RWPE1 (cell line): ENCODE data around the gene TP53AIP1.

Source experiments
- CTCF ChIA-PET: fragments of 350-600 bp; sonication (Branson Sonifier 250); formaldehyde crosslinking; extraction: SDS; loops from one replicate; lab custom pipeline; 2021; lab: Yijun Ruan, JAX
- POLR2A ChIA-PET: fragments of 400-600 bp; formaldehyde crosslinking; extraction: SDS; loops from one replicate; lab custom pipeline; 2020; ENCODE audit warnings: antibody characterized with exemption; ENCODE audit not compliant: low non-redundant PET; lab: Yijun Ruan, JAX
- DNase-seq: peaks from one replicate; pipeline ENCODE4 v3.0.0; 2012; ENCODE audit warnings: low spot score
- H3K27ac ChIP-seq: fragments of 450-650 bp; 2 replicates; pipeline ENCODE4 v1.5.1; 2017
- TF ChIP-seq, protein P1 (sequence below): fragments of 450-650 bp; conservative IDR thresholded peaks from 2 replicates; pipeline ENCODE4 v1.5.1; 2017; ENCODE audit warnings: low read depth, mild to moderate bottlenecking

Gene TP53AIP1

DNA sequence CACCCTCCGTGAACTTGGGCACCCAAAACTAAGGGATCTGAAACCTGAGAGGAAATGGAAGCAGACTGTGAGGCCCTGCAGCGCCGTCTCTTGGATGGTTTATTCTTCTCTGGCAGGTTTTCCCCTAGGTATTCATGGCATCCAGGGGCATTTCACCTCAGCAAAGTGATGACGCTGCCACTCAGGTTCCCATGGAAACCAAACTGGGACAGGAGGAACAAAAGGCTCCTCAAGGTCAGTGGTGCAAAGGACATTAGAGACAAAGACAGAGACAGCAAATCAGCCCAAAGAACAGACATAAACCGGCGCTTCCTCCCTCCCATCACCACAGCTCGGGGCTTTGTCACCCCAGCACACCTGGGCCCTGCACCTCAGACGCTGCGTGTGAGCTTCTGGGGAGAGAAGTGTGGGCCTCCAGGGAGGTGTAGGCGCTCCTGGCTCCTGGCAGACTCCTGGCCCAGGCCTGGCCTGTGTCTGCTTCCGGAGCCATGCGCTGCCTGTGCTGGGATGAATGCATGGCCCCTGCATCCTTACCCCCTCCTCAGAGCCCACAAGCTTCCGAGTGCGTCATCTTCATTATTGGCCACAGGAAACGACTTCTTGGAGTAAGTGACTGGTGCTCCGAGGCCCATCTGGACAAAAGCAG, 5.9 kb downstream of the TP53AIP1 start:
- CTCF ChIA-PET = interaction anchor here (0.7 kb wide), 1 partner anchor 235 kb away, joined by 3 read pairs; no protein-coding TSS in a partner anchor
- POLR2A ChIA-PET = no interaction called here

DNA sequence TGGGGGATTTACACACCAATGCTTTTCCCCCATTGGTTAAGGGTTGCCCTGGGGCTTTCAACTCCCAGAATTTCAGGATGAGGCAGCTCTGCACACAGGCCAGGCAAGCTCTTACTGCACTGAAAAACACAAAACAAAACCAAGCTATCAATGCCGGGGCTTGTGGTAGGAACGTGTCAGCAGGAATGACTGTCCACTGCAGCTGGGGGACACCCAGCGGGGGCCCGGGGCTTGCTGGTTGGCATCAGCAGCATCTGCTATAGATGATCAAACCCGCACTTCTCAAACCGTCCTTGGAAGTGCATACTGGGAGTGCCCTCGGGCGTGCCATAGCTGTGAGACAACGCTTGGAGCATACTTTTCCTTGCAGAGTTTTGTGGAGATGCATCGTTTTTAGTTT, 7.7 kb downstream of the TP53AIP1 start:
- ChIA-PET POLR2A (no interaction called here), CTCF (interaction anchor here (0.6 kb wide), 1 partner anchor 60 kb away, joined by 3 read pairs; no protein-coding TSS in a partner anchor)
- TF ChIP-seq, protein P1, sequence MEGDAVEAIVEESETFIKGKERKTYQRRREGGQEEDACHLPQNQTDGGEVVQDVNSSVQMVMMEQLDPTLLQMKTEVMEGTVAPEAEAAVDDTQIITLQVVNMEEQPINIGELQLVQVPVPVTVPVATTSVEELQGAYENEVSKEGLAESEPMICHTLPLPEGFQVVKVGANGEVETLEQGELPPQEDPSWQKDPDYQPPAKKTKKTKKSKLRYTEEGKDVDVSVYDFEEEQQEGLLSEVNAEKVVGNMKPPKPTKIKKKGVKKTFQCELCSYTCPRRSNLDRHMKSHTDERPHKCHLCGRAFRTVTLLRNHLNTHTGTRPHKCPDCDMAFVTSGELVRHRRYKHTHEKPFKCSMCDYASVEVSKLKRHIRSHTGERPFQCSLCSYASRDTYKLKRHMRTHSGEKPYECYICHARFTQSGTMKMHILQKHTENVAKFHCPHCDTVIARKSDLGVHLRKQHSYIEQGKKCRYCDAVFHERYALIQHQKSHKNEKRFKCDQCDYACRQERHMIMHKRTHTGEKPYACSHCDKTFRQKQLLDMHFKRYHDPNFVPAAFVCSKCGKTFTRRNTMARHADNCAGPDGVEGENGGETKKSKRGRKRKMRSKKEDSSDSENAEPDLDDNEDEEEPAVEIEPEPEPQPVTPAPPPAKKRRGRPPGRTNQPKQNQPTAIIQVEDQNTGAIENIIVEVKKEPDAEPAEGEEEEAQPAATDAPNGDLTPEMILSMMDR = no peak
- no peak overlapping the region for H3K27ac ChIP-seq
- DNase-seq = no peak

More for the DNA sequence above, 5.9 kb downstream of the TP53AIP1 start:
- TF ChIP-seq, protein P1 = no peak
- DNase-seq = no peak
- no peak overlapping the region for H3K27ac ChIP-seq

DNA sequence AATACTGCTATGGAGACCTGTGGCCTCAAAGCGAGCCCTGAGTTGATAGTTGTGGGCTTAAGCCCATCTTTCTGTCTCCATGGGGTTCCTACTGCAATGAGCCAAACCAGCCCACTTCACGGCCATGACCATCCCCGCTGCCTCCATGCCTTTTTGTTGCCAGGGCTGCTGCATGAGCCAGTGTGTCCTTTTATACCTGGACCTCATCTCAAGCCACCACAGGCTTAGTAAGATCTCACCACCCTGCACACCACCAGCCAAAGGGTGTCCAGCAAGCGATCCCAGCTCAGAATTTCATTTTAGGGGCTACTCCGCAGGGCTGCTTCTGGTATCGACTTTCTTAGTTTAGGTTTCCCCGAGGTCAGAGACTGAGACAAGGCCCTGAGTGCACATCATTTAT, 8.3 kb downstream of the TP53AIP1 start:
- H3K27ac ChIP-seq = no peak overlapping the region
- CTCF ChIA-PET = no interaction called here
- TF ChIP-seq, protein P1 = no peak
- DNase-seq = no peak
- POLR2A ChIA-PET = no interaction called here

DNA sequence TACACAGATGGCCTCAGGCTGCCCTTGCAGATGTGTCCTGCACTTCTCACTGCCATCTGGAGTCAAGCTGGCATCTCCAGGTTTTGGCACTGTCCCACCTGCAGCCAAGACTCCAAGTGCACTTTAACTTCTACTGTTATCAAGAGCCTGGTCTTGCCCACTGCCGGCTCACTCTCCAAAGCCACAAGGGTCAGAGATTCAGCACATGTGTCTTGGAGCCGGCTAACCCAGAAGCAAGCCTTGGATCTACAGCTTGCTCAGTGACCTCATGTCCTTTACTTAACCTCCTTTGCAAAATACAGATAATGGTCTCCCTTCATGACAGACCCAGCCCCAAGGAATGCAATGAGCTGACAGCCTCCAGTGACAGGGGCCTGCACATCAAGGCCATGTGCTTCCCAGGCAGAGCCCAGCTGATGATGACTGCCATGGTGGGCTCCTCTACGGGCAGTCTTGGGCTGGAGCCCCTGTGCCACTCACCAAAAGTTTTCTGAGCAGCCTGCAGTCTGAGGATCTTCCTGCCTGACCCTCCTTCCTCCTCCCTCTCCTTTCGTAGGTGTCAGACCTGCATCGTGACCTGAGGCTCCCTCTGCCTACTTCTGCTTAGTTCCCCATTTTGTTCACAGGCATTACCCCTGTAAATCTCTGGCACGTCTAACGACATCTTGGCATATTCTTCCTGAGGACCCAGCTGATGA, 9.0 kb downstream of the TP53AIP1 start:
- ChIA-PET POLR2A (interaction anchor here (0.6 kb wide), 1 partner anchor 21 kb away, joined by 4 read pairs; no protein-coding TSS in a partner anchor), CTCF (interaction anchor here (0.7 kb wide), 1 partner anchor 43 kb away, joined by 4 read pairs; no protein-coding TSS in a partner anchor)
- no peak overlapping the region for H3K27ac ChIP-seq
- no peak for DNase-seq
- TF ChIP-seq, protein P1 = no peak

DNA sequence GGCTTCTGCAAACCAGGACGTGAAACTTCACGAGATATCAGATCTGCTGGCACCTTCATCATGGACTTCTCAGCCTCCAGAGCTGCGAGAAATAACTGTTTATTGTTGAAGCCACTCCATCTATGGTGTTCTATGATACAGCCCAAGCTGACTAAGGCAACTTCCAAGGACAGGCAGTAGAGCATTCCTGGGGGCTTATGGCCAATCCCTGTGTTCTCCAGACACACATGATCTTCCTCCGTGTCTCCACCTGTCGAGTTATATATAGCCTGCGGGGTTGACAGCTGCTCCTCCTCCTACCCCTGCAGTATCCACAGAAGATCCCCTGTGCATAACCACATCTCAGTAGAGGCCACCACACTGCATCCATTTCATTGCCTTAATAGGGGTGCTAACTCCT, 11.0 kb downstream of the TP53AIP1 start:
- POLR2A ChIA-PET = no interaction called here
- peak; percentile 65 for DNase-seq
- TF ChIP-seq, protein P1 = no peak
- H3K27ac ChIP-seq = no peak overlapping the region
- CTCF ChIA-PET = no interaction called here

DNA sequence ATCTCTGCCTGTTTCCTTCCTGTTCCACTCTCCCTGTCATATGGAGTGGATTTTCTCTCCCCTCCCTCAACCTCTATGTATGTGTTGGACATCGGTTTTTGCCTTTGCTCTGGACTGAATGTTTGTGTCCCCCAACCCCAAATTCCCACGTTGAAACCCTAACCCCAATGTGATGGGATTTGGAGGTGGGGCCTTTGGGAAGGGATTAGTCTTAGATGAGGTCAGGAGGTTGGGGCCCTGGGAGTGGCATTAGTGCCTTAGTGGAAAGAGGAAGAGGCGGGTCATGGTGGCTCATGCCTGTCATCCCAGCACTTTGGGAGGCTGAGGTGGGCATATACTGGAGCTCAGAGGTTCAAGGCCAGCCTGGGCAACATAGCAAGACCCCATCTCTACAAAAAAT, 11.6 kb downstream of the TP53AIP1 start:
- H3K27ac ChIP-seq = no peak overlapping the region
- CTCF ChIA-PET = no interaction called here
- DNase-seq = no peak
- TF ChIP-seq, protein P1 = no peak
- POLR2A ChIA-PET = no interaction called here
